Trophoblast cell (in vitro differentiated cells and primary cell): Measurements from ENCODE around the gene CDH15.
"Not testable (repeated sequence)": the region's sequence is repeated elsewhere in the genome, so short reads cannot be mapped to it uniquely, and the experiment has no call there.

Experiments
- DNase-seq, 2 donors: peaks; one replicate each; pipeline ENCODE4 v3.0.0-alpha.2; 2016
- H2AFZ ChIP-seq: 2 replicates; pipeline ENCODE4 v1.6.1; 2013; ENCODE audit warnings: low read length, moderate library complexity, mild to moderate bottlenecking; ENCODE audit not compliant: insufficient read depth, poor library complexity
- H2AK5ac ChIP-seq: 2 replicates; pipeline ENCODE4 v1.6.1; 2013; ENCODE audit warnings: mild to moderate bottlenecking, low read length
- H2BK120ac ChIP-seq: 2 replicates; pipeline ENCODE4 v1.6.1; 2013; ENCODE audit warnings: low read length, mild to moderate bottlenecking, moderate library complexity; ENCODE audit not compliant: insufficient read depth, poor library complexity
- H2BK12ac ChIP-seq: 2 replicates; pipeline ENCODE4 v1.6.1; 2013; ENCODE audit warnings: mild to moderate bottlenecking, low read length, moderate library complexity
- H2BK5ac ChIP-seq: 2 replicates; pipeline ENCODE4 v1.6.1; 2013; ENCODE audit warnings: low read length, low read depth, moderate library complexity, mild to moderate bottlenecking; ENCODE audit not compliant: poor library complexity
- H3K14ac ChIP-seq: 2 replicates; pipeline ENCODE4 v1.6.1; 2013; ENCODE audit warnings: mild to moderate bottlenecking, low read length
- H3K18ac ChIP-seq: 2 replicates; pipeline ENCODE4 v1.6.1; 2013; ENCODE audit warnings: mild to moderate bottlenecking, low read length
- H3K23ac ChIP-seq: 2 replicates; pipeline ENCODE4 v1.6.1; 2013; ENCODE audit warnings: low read length
- H3K27ac ChIP-seq: 2 replicates; pipeline ENCODE4 v1.5.1; 2013; ENCODE audit warnings: low read depth, mild to moderate bottlenecking, inconsistent platforms, low read length, moderate library complexity
- H3K27me3 ChIP-seq: 2 replicates; pipeline ENCODE4 v1.6.1; 2013; ENCODE audit warnings: inconsistent platforms, mild to moderate bottlenecking, low read length, moderate library complexity; ENCODE audit not compliant: insufficient read depth
- H3K36me3 ChIP-seq, 2 experiments: 1 replicate in 1 of 2; 2 replicates in 1 of 2; pipeline ENCODE4 v1.6.1; 2013; ENCODE audit warnings: low read length in 2 of 2, mild to moderate bottlenecking in 2 of 2, moderate library complexity in 1 of 2; ENCODE audit not compliant: insufficient read depth in 2 of 2, control insufficient read depth in 1 of 2
- H3K4ac ChIP-seq: 2 replicates; pipeline ENCODE4 v1.6.1; 2013; ENCODE audit warnings: low read depth, mild to moderate bottlenecking, low read length, moderate library complexity
- H3K4me1 ChIP-seq, 2 experiments: 1 replicate in 1 of 2; 2 replicates in 1 of 2; pipeline ENCODE4 v1.6.1; 2013; ENCODE audit warnings: low read length in 2 of 2, mild to moderate bottlenecking in 2 of 2, moderate library complexity in 1 of 2; ENCODE audit not compliant: insufficient read depth in 2 of 2, control insufficient read depth in 1 of 2
- H3K4me2 ChIP-seq: 2 replicates; pipeline ENCODE4 v1.6.1; 2013; ENCODE audit warnings: inconsistent platforms, mild to moderate bottlenecking, low read length, moderate library complexity
- H3K4me3 ChIP-seq: 2 replicates; pipeline ENCODE4 v1.5.1; 2013; ENCODE audit warnings: mild to moderate bottlenecking, low read depth, low read length, inconsistent platforms
- H3K79me1 ChIP-seq: one replicate; pipeline ENCODE4 v1.6.1; 2013; ENCODE audit warnings: low read length
- H3K79me2 ChIP-seq: 2 replicates; pipeline ENCODE4 v1.6.1; 2013; ENCODE audit warnings: low read length, mild to moderate bottlenecking; ENCODE audit not compliant: control insufficient read depth, insufficient read depth, poor library complexity
- H3K9ac ChIP-seq: 2 replicates; pipeline ENCODE4 v1.6.1; 2013; ENCODE audit warnings: mild to moderate bottlenecking, low read length
- H3K9me3 ChIP-seq: 2 replicates; pipeline ENCODE4 v1.6.1; 2013; ENCODE audit warnings: low read depth, mild to moderate bottlenecking, control low read depth, inconsistent platforms, low read length; ENCODE audit not compliant: insufficient read depth
- H4K12ac ChIP-seq: 2 replicates; pipeline ENCODE4 v1.6.1; 2013; ENCODE audit warnings: low read depth, mild to moderate bottlenecking, low read length, moderate library complexity
- H4K8ac ChIP-seq: 2 replicates; pipeline ENCODE4 v1.6.1; 2013; ENCODE audit warnings: low read depth, mild to moderate bottlenecking, low read length, moderate library complexity
- H4K91ac ChIP-seq: one replicate; pipeline ENCODE4 v1.6.1; 2013; ENCODE audit warnings: low read depth, mild to moderate bottlenecking, low read length, moderate library complexity
- WGBS: extraction: QIAGEN DNeasy Blood & Tissue Kit; methylation state at CpG from one replicate; pipeline ENCODE4 v1.1.7; 2013; ENCODE audit warnings: missing lambda C conversion rate; ENCODE audit not compliant: insufficient read length, insufficient coverage; ENCODE audit errors: extremely low coverage; 5-methylcytosine and 5-hydroxymethylcytosine counted together

CDH15 gene

DNA sequence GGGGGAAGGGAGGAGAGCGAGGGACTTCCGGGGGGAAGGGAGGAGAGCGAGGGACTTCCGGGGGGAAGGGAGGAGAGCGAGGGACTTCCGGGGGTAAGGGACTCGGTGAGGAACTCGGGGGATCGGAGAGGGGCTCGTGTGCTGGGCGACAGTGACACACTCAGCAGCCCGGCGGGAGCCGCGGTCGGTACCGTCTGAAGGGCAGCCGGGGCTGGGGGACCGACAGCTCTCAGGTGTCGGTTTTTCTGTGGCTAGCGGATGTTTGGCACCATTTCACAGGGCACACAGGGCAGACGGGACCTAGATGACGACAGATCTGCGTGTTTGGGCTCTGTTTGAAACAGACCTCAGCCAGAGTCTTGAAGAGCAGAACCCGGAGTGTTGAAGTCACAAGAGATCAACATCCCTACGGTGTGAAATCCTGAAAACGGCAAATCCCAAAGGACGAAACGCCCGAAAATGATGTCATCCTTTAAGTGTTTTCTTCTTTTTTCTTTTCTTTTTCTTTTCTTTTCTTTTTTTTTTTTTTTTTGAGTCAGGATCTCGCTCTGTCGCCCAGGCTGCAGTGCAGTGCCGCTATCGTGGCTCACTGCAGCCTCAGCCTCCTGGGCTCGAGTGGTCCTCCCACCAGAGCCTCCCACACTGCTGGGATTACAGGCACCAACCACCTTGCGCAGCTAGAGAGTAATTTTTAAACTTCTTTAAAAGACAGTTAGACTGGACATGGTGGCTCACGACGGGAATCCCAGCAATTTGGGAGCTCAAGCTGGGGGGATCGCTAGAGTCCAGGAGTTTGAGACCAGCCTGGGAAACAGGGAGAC lies 69.8 kb downstream of the CDH15 start:
- Histone ChIP-seq H3K4ac (peak overlapping the region; percentile 99), H3K23ac (no peak overlapping the region), H3K79me2 (peaks cover 5% of the 10 kb centered on the region), H3K27me3 (no peaks in the 10 kb centered on the region), H3K9me3 (peaks cover under 1% of the 10 kb centered on the region), H2AFZ (peak overlapping the region; percentile 75), H3K4me3 (peak overlapping the region; percentile 89), H3K79me1 (peaks cover 10% of the 10 kb centered on the region), H3K18ac (peak overlapping the region; percentile 80), H3K14ac (peak overlapping the region; percentile 84), H4K91ac (peak overlapping the region; percentile 93), H3K4me1 (peaks cover 3 to 4% of the 10 kb centered on the region in 2 experiments), H3K36me3 (no peaks in the 10 kb centered on the region), H2BK120ac (peak overlapping the region; percentile 82), H3K9ac (peak overlapping the region; percentile 93), H2BK5ac (peak overlapping the region; percentile 34), H4K8ac (peak overlapping the region; percentile 98), H3K27ac (peak overlapping the region; percentile 77), H3K4me2 (peak overlapping the region; percentile 71), H4K12ac (peak overlapping the region; percentile 73), H2BK12ac (peak overlapping the region; percentile 31), H2AK5ac (peak overlapping the region; percentile 89)
- no CpG with 5 or more reads among the region's 39 CpGs for WGBS
- DNase-seq, result peak; percentile 56 to 75

DNA sequence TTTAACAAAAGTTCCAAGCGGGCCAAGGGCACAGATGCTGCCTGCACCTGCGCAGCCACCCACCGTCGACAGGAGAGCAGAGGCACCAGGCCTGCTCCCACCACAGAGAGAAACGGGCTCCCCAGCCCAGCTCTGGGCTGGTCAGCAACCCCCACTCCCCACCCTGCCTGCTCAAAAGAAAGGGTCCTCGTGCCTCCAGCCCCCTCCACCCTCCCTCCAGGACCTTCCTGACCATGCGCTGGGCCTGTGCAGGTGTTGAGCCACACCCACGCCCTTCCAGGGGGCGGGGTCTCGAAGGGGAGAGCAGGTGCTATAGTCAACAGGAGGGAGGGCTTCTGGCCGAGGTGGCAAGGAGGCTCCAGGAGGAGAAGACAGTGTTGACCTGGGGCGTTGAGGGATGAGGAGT lies 71.2 kb downstream of the CDH15 start:
- H2BK5ac ChIP-seq, result no peak overlapping the region

GRCh38 chr16:89243664-89244063 lies 72.1 kb downstream of the CDH15 start:
- no peak overlapping the region for H4K12ac ChIP-seq
- H4K8ac ChIP-seq, result no peak overlapping the region
- H2AFZ ChIP-seq, result no peak overlapping the region
- H3K9me3 ChIP-seq, result peaks cover 10% of the 10 kb centered on the region
- H3K79me1 ChIP-seq, result peaks cover 14% of the 10 kb centered on the region
- H3K14ac ChIP-seq, result no peak overlapping the region
- no peak overlapping the region for H4K91ac ChIP-seq
- H3K27ac ChIP-seq, result no peak overlapping the region
- no peak overlapping the region for H2BK12ac ChIP-seq
- H3K36me3 ChIP-seq, result no peaks in the 10 kb centered on the region
- H3K4me2 ChIP-seq, result no peak overlapping the region
- H3K23ac ChIP-seq, result no peak overlapping the region
- no peak overlapping the region for H2AK5ac ChIP-seq
- H3K18ac ChIP-seq, result no peak overlapping the region
- H2BK5ac ChIP-seq, result no peak overlapping the region
- no peak overlapping the region for H2BK120ac ChIP-seq
- peaks cover 8% of the 10 kb centered on the region in 2 experiments for H3K4me1 ChIP-seq
- H3K9ac ChIP-seq, result no peak overlapping the region
- WGBS, result no CpG with 5 or more reads among the region's 5 CpGs
- H3K27me3 ChIP-seq, result no peaks in the 10 kb centered on the region
- peaks cover 7% of the 10 kb centered on the region for H3K79me2 ChIP-seq
- H3K4me3 ChIP-seq, result no peak overlapping the region
- DNase-seq, result no peak
- no peak overlapping the region for H3K4ac ChIP-seq

More for the DNA sequence above, 71.2 kb downstream of the CDH15 start:
- no peak overlapping the region for H3K4me3 ChIP-seq
- H4K91ac ChIP-seq, result no peak overlapping the region
- H3K4me2 ChIP-seq, result no peak overlapping the region
- no peak overlapping the region for H3K9ac ChIP-seq
- no peak overlapping the region for H4K12ac ChIP-seq
- H3K18ac ChIP-seq, result no peak overlapping the region
- no peak overlapping the region for H3K27ac ChIP-seq
- no peak overlapping the region for H2AFZ ChIP-seq
- no peak overlapping the region for H2BK12ac ChIP-seq
- no peak overlapping the region for H2BK120ac ChIP-seq
- peaks cover 4% of the 10 kb centered on the region for H3K9me3 ChIP-seq
- no CpG with 5 or more reads among the region's 12 CpGs for WGBS
- no peak overlapping the region for H2AK5ac ChIP-seq
- H3K4ac ChIP-seq, result no peak overlapping the region
- peaks cover 7% of the 10 kb centered on the region for H3K79me2 ChIP-seq
- no peaks in the 10 kb centered on the region for H3K36me3 ChIP-seq
- peaks cover 8% of the 10 kb centered on the region in 2 experiments for H3K4me1 ChIP-seq
- no peak for DNase-seq
- no peaks in the 10 kb centered on the region for H3K27me3 ChIP-seq
- H3K79me1 ChIP-seq, result peaks cover 14% of the 10 kb centered on the region
- H4K8ac ChIP-seq, result no peak overlapping the region
- no peak overlapping the region for H3K14ac ChIP-seq
- no peak overlapping the region for H3K23ac ChIP-seq

DNA sequence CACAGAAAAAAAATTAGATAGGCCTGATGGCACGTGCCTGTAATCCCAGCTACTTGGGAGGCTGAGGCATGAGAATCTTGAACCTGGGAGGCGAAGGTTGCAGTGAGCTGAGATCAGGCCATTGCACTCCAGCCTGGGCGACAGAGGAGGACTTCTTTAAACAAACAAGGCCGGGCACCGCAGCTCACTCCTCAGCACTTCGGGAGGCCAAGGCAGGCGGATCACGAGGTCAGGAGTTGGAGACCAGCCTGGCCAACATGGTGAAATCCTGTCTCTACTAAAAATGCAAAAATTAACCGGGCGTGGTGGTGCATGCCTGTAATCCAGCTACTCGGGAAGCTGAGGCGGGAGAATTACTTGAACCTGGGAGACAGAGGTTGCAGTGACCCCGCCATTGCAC lies 72.7 kb downstream of the CDH15 start:
- peaks cover 14% of the 10 kb centered on the region for H3K79me1 ChIP-seq
- not testable (repeated sequence) for H4K91ac ChIP-seq, H2BK120ac ChIP-seq, H3K9ac ChIP-seq, H3K4me2 ChIP-seq, H2AFZ ChIP-seq, H3K4ac ChIP-seq, H3K4me1 ChIP-seq, H3K27ac ChIP-seq, H3K36me3 ChIP-seq, DNase-seq, H4K8ac ChIP-seq, H3K14ac ChIP-seq, H3K23ac ChIP-seq, H2BK12ac ChIP-seq, H4K12ac ChIP-seq, H2AK5ac ChIP-seq, H3K27me3 ChIP-seq, H3K18ac ChIP-seq, H3K79me2 ChIP-seq, H3K4me3 ChIP-seq, H2BK5ac ChIP-seq
- H3K9me3 ChIP-seq, result peaks cover 15% of the 10 kb centered on the region
- no CpG with 5 or more reads among the region's 13 CpGs for WGBS
